Cardiac fibroblast (primary cell): ENCODE results near the gene SERPINE2.
A peak's percentile ranks its signal among the peaks of the same experiment; 100 is the strongest.

Experiments
- DNase-seq, 2 donors: peaks; one replicate each; pipeline versions ENCODE4 v3.0.0 to v3.0.0-alpha.2; 2010; ENCODE audit warnings: low read depth in 2 of 2
- H3K4me3 ChIP-seq, 2 donors: replicated peaks in 1 of 2; 1 replicate in 1 of 2; 2 replicates in 1 of 2; pipeline ENCODE4 v1.5.1; 2011; ENCODE audit warnings: low read depth in 2 of 2, low read length in 2 of 2, mild to moderate bottlenecking in 2 of 2, moderate library complexity in 1 of 2
- CTCF ChIP-seq: IDR thresholded peaks from one replicate; pipeline ENCODE4 v1.5.1; 2011; ENCODE audit warnings: low read depth, mild to moderate bottlenecking, low read length, inconsistent platforms

The SERPINE2 gene

DNA sequence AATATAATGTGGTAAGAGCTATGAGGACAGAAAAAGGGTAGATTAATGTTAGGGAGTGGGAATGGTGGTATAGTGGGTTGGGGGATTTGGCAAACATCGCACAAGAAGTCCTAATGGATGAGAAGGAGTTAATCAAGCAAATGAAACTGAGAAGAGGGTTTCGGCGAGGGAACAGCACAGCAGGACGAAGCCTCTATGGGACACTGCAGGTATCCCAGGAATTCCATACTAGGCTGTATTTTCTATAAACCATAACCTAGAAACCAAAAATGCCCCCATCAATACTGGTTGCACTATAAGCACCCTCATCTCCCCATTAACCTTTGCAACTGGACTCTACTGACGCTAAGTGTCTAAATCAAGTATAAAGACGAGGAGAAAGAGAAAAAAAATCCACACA lies 104.2 kb downstream of the SERPINE2 start:
- TF ChIP-seq CTCF: no peak
- H3K4me3 ChIP-seq: no peak overlapping the region
- no peak for DNase-seq

DNA sequence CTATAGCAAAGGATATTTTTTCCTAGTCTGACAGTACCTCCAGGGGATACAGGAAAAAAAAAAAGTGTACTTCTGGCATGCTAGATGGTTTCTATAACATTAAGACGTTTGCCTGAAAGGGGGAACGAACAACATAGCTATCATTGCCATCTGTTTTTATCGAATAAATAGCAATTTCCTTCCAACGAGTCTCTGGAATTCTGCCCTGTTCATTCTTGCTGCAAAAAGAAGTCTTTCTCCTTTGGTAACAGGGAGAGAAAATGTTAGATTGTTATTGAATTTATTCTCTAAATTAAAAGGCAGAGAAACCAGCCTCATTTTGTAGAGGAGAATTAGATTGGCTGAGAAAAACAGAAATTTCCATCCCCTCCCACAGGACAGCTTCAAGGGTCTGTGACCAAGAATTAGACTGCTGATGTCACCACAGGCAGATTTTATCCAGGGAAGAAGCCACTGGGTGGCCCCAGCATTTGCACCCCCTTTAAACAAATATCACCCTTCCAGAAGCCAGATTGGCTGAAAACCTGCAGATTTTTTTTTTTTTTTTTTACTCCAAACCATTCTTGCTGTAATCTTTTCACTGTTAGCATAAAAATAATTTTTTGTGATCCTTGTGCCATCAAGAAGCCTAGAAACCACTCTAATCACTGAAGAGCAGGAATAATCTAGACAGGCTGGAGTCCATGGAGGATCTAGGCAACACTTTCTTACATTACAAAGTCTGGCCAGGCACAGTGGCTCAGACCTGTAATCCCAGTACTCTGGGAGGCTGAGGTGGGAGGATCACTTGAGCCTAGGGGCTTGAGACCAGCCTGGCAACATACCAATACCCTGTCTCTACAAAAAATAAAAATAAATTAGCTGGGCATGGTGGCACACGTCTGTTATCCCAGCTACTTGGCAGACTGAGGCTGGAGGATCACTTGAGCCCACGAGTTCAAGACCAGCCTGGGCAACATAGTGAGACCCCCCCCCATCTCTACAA lies 106.0 kb downstream of the SERPINE2 start:
- H3K4me3 ChIP-seq: no peak overlapping the region
- TF ChIP-seq CTCF: no peak
- no peak for DNase-seq

DNA sequence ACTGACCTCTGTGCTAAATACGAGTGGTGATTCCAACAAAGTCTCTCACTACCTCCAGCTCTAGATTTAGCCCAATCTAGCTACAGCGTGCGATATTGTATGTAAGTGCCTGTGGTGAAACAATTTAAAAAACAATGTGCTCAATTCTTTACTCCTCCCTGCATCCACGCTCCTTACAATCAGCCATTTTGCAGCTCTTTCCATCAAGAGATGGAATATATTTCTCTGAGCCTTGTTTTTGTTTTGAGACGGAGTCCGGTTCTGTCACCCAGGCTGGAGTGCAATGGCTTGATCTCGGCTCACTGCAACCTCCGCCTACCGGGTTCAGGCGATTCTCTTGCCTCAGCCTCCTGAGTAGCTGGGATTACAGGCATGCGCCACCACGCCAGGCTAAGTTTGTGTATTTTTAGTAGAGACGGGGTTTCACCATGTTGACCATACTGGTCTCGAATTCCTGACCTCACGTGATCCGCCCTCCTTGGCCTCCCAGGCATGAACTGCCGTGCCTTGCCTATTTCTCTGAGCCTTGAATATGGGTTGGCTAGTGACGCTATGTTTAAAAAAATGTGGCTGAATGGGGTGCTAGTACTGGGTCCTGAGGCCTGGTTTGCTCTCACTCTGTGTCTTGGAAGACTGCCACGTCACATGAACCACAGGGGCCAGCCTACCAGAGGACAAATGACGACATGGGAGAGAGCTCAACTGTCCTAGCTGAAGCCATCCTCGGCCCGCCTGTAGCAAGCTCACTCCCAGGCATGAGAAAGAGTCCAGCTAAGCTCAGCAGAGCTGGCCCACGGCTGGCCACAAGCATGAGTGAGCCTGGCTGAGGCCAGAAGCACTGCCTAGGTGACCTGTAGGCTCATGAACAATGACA lies 108.7 kb downstream of the SERPINE2 start:
- TF ChIP-seq CTCF: no peak
- no peak overlapping the region for H3K4me3 ChIP-seq
- peak in 1 of 2 donors; percentile 75 for DNase-seq

DNA sequence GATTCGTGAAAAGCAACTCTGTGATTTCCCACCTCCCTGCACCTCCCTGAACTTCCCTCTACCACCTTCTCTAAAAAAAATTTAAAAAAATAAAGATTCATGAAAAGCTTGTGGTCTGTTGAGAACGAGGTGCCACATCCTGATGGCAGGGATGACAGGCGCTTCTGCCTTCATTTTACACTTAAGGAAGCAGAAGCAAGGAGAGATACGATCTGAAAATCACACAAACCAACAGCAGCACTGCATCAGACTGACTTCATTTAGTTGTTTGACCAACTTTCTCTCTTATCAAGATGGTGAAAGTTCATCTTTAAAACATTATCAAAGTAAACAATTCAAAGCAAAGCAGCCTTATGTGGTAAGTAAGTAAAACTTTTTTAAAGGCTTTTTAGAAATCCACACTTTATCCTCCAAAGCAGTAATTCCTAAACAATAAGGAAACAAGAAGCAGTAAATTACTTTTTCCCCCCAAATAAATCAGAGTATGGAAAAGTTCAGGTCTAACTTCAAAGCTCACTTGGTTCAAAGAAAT lies 109.4 kb downstream of the SERPINE2 start:
- no peak for DNase-seq
- H3K4me3 ChIP-seq: no peak overlapping the region
- TF ChIP-seq CTCF: no peak

GRCh38 chr2:223928113-223929006 lies 110.7 kb downstream of the SERPINE2 start:
- no peak overlapping the region for H3K4me3 ChIP-seq
- no peak for TF ChIP-seq CTCF

DNA sequence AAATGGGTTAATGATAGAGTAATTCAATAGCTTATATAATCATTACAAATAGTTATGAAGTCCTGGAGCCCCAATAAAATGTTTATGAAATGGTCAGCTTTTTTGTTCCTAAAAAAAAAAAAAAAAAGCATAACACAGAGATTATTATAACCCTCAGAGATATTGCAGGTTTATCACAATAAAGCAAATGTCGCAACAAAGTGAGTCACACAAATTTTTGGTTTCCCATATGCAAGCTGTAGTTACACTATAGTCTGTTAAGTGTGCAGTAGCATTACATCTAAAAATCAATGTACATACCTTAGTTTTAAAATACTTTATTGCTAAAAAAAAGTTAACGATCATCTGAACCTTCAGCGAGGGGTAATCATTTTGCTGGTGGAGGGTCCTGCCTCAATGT lies 114.0 kb downstream of the SERPINE2 start:
- peak in 1 of 2 donors; percentile 64 for DNase-seq
- no peak for TF ChIP-seq CTCF

More at GRCh38 chr2:223928113-223929006, 110.7 kb downstream of the SERPINE2 start:
- no peak for DNase-seq

More for the DNA sequence above, 114.0 kb downstream of the SERPINE2 start:
- no peak overlapping the region for H3K4me3 ChIP-seq
